GM21825 (cell line): ENCODE results near the gene REST.

Experiments used
- ATAC-seq: cut with Tn5 transposase; IDR thresholded peaks from one replicate; pipeline ENCODE4 v1.9.1; 2021; ENCODE audit warnings: mild to moderate bottlenecking, moderate library complexity; ENCODE audit not compliant: unreplicated experiment

Gene REST

GRCh38 chr4:56973336-56973735 is 65.6 kb downstream of the REST start:
- no peak for ATAC-seq

DNA sequence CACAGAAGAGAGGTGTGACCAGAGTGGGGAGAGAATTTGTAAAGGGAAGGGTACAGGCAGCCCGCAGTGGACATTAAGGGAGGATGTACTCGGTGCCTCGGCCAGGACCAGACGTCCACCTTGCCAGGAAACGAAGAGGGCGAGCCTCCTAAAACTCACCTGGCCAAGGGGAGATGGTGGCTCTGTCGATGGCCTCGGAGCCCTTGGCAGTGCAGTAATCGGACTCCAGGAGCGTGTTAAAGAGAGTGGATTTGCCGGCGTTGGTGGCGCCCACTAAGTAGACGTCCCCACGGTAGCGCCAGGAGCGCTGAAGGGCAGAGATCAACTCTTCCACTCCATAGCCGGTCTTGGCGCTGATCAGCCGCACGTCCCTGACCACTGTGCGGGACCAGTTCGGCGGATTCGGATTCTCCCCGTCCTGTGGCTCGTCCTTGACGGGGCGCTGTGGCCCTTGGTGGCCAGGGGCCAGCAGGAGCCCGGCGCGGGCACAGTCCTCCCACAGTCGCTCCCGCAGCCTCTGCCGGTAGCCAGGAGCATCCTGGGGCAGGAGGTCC is 68.7 kb downstream of the REST start:
- ATAC-seq: peak; percentile 0

DNA sequence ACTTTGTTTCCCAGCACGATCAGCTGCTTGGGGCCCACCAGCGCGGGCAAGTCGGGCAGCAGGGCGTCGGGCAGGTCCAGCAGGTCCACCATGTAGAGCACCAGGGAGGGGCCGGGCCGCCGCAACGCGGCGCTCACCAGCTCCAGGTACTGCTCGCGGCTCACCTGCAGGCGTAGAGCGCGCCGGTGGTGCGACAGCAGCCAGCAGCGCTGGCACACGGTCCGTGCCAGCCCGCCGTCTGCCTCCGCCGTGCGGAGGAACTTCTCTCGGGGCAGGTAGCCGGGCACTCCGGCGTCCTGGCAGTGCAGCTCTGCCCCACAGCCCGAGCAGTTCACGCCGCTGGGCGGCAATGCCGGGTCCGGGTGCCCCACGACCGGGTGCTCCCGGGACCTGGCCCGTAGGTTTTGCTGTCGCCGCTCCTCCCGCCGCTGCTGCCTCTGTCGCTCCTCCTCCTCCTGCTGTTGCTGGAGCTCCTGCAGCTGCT is 69.2 kb downstream of the REST start:
- ATAC-seq: peak; percentile 27

DNA sequence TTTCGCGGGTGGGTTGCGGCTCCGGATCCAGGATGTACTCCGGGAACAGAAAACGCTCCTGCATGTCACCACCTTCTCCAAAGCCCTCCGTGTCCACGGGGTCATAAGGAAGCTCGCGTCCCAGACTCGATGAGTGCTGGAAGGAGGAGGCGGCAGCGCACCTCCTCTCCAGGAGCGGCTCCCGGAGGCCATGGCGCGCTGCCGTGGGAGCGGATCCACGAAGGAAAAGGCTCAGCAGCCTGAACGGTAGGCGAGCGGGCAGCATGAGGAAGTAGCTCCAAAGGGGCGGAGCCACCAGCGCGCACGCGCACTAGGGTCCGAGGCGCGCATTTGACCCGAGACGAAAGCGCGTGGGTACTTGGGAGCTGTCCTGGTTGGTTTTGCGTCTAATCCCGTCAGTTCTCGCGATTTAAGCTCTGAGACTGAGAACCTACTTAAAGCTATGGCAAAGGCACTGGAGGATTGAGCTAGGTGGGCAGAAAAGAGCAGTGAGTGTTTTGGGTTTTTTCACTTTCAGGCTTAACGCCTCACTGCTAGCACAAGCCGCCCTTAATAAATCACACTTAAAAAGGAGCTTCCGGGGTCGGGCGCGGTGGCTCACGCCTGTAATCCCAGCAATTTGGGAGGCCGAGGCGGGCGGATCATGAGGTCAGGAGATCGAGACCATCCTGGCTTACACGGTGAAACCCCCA is 69.8 kb downstream of the REST start, which contains the start of gene NOA1:
NOA1 (minus strand) TSS at position 286 of the 692 bp plus-strand sequence; CDS start at position 265, 21 bp downstream.
- peak; percentile 84 for ATAC-seq

DNA sequence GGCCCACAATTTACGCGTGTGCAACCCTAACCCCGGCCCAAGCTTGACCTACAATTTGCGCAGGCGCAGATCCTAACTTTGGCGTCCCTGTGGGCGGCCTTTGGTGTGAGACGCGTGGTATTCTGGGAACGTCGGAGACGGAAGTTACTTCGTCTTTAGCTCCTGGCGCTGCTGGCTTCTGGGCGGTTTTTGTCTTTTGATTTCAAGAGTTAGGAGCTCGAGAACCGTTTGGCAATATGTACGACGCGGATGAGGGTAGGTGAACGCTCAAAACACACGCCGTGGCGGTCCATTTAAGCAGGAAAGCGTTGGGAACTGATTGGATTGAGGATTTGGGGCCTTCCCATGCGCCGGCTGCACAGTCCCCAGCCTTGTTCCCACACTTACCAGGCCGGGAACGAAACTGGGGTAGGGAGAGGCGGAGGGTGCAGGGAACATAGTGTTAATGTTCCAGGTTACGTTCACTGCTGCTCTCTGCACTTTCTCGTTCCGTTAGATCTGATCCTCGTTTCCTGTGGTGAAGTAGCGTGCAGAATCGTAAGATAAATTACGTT is 71.1 kb downstream of the REST start, which contains the start of gene POLR2B:
POLR2B (plus strand) TSS at position 147 of the 554 bp plus-strand sequence; CDS start at position 237, 90 bp downstream.
- ATAC-seq: peak; percentile 44

DNA sequence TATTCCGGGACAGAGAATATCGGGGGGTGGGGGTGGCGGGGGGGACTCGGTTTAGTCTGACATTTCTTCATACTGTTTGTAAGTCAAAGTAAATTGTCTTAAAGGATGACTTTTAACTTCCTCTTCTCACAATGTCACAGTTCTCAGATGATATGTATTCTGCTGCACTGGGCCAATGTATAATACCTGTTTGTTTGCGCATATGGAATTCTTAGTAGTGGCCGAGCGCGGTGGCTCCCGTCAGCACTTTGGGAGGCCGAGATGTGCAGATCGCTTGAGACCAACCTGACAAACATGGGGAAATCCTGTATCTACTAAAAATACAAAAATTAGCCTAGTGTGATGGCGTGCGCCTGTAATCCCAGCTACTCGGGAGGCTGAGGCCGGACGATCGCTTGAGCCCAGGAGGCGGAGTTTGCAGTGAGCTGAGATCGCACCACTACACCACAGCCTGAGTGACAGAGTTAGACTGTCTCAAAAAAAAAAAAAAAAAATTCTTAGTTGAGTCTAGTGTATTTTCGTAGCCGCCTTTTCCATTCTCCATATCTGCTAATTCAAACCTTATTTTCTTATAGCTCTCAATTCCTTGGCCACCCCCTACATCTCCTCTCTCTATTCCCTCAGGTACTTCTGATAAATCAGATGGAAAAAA is 71.8 kb downstream of the REST start:
- no peak for ATAC-seq

DNA sequence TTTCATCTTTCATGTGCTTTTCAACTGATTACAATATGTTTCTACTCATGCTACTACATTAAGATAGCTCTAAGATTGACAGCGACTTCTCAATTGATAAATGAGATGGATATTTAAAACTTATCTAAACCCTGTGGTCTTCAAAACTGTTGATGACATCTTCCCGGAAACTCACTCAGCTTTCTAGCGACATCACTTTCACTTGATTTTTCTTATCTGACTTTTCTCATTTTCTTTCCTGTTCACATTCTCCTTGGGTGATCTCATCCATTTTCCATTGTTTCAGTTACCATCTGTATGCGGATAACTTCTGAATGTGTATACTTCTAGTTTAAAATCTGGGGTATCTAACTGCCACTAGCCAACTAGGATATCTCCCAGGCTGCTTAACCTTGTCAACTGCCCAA is 74.1 kb downstream of the REST start:
- ATAC-seq: no peak

- no peak for ATAC-seq
Measured at GRCh38 chr4:56986192-56986591, 78.5 kb downstream of the REST start.

DNA sequence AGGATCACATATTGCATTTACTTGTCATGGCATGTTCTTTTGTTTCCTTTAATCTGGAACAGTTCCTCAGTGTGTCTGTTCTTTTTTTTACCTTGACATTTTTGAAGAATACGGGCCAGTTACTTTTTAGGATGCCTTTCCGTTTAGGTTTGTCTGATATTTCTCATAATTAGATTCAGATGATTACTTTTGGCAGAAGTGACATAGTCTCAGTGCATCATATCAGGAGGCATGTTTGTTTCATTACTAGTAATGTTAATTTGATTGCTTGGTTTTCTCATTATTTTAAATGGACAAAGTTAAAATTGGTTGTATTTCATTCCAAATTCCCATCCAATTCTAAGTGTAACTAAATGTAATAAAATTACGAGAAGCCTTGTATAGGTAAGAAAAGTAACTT is 79.3 kb downstream of the REST start:
- ATAC-seq: no peak

- no peak for ATAC-seq
Measured at GRCh38 chr4:56990109-56990905, 82.6 kb downstream of the REST start.

GRCh38 chr4:56995525-56995924 is 87.8 kb downstream of the REST start:
- no peak for ATAC-seq

GRCh38 chr4:56999751-57000150 is 92.1 kb downstream of the REST start:
- no peak for ATAC-seq

- no peak for ATAC-seq
Measured at GRCh38 chr4:57013543-57014120, 105.9 kb downstream of the REST start.
